Activated CD4-positive, alpha-beta T cell treated with anti-CD3 and anti-CD28 coated beads, Interleukin-2, amount 50 U/mL, for 16 hours (primary cell): ENCODE results near the gene SLC7A10.
"Not testable (repeated sequence)": the region's sequence is repeated elsewhere in the genome, so short reads cannot be mapped to it uniquely, and the experiment has no call there.

Source experiments
- DNase-seq: peaks from one replicate; pipeline ENCODE4 v3.0.0-alpha.2; 2020

Gene SLC7A10

DNA sequence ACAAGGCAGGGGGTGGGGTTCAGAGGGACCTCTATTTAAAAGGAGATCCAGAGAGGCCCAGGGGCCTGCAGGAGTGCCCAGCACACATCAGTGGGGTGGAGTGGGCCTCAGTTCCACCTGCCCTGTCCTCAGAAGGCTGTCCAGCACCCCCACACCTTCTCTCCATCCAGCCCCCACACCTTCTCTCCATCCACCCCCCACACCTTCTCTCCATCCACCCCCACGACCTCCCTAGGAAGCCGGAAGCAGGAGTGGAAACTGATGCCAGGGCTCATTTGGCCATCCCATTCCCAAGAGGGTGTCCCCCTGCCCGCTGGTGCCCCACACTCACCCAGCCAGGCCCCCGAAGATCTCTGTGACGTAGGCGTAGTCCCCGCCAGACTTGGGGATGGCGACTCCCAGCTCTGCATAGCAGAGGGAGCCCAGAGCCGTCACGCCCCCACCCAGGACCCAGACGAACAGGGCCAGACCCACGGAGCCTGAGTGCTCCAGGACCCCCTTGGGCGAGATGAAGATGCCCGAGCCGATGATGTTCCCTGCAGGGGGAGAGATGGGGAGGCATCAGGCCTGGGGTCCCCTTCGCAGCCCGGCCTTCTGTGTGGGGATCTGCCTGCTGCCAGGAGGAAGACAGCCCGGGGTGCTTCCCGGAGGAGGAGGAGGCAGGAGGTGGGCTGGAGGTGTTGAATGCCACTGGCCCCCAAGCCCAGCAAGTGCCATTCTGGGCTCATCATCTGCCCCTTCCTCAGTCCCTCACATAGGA lies 10.0 kb downstream of the SLC7A10 start:
- no peak for DNase-seq

DNA sequence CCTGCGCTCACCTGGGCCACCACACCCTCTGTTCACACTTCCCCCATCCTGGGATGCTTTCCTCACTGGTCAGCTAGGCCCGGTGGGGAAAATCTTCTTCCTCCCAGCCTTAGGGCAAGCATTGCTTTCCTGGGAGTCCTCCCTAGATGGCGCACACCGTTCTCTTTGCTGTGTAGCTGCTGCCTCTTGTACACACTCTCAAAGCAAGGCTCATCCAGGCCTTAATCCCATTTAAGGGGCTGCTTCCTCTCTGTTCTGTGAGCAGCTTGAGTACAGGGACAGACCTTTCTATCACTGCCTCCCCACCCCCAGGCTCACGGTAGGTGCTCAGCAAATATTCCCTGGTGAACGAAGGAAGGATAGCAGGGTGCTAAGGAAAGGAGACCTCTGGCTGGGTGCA lies 11.1 kb downstream of the SLC7A10 start:
- no peak for DNase-seq

DNA sequence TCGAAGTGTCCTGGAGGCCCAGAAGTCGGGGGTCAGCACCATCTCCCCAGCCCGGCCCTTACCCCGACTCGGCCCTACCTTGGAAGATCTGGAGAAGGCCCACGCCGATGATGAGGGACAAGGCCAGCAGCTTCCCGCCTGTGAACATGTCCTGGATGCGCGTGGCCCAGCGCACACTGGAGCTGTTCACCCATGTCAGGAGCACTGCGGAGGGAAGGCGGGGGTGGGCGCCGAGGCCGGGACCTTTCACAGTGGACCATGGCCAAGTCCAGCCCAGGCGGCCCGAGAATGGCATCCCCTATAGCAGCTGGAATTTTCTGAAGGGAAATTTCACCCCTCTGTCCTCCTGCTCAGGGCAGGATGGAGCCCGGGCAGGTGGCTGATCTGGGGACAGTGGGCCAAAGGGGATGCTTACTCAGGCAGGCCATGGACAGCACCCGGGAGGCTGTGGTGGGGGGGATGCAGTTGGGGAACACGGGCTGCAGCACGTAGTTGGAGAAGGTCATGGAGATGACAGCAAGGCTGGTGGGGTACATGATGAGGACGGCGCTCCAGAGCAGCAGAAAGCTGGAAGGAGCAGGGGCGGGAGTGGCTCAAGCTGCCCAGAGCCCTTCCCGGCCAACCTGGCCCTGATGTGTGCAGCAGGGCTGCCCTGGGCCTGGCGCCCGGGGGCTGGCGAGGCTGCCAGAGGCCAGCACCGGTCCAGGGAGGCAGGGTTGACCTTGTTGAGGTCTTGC lies 13.0 kb downstream of the SLC7A10 start:
- no peak for DNase-seq

DNA sequence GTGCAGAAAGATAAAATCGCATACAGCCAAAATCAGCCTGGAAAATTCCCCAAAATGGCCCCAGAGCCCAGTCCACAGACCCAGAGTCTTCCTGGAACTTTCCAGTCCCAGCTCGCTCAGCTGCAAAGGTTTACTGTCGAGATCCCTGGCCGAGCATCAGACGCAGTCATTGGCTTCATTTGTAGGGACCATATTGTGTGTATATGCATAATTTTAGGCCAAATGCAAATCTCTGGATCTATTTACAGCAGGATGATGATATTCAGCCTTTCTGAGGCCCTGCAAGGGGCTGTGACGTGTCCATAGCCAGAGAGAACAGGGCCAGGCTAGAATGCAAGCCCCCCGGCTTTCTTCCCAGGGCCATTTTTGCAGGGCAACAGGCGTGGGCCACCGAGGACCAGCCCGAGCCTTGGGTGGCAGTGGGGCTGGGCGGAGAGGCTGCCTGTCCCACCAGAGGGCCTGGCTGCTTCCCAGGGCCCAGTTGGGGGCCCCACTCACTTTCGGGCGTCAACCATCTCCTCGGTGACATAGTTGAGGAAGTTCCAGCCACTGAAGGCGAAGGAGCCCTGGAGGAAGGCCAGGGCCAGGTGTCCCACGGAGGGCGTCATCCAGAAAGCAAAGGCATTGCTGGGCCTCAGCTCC lies 13.7 kb downstream of the SLC7A10 start:
- no peak for DNase-seq

DNA sequence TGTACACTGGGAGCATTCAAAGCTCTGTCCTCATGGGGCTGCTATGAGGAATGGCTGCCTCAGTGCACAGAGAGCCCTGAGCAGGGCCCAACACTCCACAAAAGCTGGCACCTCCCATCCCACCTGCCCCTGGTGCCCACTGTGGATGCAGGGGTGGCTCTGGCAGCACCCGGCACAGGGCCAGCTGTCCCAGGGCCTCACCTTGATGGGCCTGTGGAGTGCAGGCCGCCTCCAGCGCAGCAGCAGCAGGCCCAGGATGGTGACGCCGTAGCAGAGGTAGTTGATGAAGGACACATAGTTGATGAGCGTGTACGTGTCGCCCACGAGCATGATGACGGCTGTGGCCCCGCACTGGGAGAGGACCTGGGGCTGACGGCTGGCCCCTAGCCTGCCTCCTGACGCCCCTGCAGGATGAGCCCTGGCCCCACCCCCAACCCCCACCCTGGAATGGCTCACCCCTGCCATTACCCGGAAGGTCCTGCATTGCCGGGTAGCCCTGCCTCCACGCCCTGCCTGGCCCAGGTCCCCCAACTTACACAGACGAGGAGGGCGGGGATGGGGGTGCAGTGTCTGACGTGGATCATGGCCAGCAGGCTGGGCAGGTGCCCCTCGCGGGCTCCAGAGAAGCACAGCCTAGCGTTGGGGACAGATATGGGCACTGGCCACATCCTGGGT lies 15.2 kb downstream of the SLC7A10 start:
- DNase-seq: no peak

DNA sequence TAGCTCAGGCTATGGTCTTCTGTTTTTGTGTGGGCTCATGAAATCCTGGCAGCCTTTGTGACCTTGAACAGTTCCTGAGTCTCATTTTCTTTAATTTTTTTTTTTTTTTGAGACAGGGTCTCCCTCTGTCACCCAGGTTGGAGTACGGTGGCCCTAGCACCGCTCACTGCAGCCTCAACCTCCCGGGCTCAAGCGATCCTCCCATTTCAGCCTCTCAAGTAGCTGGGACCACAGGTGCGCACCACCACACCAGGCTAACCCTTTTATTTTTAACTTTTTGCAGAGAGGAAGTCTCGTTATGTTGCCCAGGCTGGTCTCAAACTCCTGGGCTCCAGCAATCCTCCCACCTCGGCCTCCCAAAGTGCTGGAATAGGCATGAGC lies 15.8 kb downstream of the SLC7A10 start:
- DNase-seq: not testable (repeated sequence)

DNA sequence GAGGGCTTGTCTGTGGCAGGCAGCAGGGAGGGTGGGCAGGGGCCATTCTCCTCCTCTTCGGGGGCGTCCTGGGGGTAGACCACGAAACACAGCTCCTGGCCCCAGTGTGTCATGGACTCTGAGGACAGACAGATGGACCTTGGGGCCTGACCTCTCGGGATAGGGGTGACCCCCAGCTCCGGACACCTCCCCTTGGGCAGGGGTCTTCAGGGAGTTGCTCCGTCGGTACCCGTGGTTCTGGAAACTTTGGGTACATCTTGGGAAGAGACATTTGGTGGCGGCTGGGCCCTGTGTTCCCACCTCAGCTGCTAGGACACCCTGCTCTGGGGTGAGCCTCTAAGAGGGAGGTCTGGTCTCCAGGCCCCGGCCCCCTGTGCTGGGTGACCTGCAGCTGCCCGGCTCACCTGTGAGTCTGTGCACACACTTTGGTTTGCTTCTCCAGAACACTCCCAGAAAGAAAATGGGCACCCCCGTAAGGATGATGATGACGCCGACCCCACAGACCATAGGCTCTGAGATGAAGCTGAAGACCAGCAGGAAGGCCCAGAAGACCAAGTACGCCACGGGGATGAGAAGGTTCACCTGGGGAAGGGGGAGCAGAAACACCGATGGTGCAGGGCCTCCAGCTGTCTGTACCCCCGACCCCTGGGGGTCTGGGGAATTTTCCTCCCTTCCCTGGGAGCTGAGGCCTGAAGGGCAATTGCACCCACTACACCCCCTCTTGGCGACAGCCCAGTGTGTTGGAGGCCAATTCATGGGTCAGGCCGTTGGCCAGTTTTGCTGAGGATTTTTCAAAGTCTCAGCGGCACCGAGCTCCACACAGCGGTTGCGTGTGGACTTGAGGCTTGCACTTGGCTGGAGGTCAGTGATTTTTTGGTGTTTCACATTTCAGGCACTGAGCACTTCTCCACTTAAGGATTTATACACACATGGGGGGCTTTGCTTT lies 16.5 kb downstream of the SLC7A10 start:
- DNase-seq: no peak

DNA sequence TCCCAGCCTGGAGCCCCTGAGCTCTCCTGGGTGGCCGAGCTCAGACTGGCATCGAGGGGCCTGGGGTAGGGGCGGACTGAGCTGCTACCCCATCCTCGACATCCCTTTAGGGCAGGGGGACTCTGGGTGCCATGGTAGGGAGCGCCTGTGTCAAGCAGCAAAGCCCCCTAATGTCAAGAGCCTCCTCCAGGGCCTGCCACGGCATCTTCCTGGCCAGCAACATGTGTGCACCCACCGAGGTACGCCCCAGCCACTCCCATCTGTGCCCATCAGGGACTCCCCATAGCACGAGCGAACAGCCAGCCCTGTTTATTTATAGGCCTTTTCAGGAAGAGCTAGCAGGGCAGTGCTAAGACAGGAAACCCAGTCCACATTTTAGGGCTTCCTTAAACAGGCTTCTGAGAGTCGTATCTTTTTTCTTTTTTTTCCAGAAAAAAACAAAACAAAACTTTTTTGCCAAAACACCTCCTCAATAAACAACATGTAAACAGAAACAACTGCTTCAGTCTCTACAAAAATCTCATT lies 17.2 kb downstream of the SLC7A10 start:
- no peak for DNase-seq

DNA sequence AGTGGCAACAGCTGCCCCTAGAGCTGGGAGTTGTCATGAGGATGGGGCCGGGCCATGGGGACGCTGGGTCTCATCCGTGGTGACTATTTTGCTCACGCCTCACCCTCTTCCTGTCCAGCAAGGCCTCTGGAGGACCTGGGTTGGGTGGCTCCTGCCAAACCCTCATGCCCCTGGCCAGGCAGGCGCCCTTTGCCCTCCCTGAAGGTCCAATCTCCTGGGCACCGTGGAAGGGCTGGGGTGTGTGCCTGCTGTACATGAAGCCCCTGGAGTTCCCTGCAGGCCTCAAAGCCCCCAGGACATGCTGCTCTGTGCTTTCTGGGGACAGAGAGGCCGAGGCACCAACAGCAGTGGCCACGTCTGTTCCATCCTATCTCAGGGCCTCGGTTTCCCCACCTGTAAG lies 17.7 kb downstream of the SLC7A10 start:
- no peak for DNase-seq

DNA sequence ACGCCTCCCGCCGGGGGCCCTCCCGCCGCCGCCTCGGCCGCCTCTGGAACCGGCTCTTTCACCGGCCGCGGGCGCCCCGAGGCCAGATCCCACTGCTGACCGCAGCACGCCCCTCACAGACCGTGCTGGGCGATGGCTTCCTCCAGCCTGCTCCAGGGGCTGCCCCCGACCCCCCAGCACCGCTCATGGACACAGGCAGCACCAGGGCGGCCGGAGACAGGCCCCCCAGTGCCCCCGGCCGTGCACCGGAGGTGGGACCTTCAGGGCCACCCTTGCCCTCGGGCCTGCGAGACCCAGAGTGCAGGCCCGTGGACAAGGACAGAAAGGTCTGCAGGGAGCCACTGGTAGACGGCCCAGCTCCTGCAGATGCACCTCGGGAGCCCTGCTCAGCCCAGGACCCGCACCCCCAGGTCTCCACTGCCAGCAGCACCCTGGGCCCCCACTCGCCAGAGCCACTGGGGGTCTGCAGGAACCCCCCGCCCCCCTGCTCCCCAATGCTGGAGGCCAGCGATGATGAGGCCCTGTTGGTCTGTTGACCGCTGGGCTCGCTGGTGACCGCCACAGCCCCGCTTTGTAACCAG lies 18.5 kb downstream of the SLC7A10 start:
- no peak for DNase-seq

DNA sequence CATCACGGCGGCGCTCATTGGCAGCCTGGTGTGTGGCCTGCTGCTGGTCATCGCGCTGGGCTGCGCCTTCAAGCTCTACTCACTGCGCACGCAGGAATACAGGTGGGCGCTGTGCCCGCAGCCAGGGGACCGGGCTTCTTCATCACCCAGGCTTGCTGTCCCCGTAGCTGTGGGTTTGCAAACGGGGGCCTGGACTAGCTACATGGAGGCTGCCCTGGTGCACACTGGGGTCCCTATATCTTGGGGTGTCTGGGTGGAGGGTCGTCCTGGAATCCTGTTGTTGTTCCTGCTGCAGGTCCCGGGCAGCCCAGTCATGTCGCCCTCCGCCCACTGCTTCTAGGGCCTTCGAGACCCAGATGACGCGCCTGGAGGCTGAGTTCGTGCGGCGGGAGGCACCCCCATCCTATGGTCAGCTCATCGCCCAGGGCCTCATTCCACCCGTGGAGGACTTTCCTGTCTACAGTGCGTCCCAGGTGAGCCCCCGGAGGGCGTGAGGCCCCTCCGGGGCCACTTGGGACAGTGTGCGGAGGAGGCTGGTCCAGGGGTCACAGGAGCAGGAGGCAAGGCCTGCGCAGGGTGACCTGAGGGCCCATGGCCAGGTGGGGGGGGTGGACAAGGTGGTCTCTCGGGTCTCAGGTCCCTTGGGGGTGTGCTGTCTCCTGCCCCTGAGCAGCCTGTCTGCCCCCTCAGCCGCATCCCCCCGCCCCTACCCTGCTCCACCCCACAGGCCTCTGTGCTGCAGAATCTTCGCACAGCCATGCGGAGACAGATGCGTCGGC lies 19.2 kb downstream of the SLC7A10 start:
- no peak for DNase-seq

DNA sequence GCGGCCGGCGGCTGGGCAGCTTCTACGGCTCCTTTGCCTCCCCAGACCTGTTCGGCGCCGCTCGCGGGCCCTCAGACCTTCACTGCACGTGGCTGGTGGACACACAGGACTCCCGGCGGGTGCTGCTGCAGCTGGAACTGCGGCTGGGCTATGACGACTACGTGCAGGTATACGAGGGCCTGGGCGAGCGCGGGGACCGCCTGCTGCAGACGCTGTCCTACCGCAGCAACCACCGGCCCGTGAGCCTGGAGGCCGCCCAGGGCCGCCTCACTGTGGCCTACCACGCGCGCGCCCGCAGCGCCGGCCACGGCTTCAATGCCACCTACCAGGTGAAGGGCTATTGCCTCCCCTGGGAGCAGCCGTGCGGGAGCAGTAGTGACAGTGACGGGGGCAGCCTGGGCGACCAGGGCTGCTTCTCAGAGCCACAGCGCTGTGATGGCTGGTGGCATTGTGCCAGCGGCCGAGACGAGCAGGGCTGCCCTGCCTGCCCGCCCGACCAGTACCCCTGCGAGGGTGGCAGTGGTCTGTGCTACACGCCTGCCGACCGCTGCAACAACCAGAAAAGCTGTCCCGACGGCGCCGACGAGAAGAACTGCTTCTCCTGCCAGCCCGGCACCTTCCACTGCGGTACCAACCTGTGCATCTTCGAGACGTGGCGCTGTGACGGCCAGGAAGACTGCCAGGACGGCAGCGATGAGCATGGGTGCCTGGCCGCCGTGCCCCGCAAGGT lies 20.0 kb downstream of the SLC7A10 start:
- DNase-seq: no peak

DNA sequence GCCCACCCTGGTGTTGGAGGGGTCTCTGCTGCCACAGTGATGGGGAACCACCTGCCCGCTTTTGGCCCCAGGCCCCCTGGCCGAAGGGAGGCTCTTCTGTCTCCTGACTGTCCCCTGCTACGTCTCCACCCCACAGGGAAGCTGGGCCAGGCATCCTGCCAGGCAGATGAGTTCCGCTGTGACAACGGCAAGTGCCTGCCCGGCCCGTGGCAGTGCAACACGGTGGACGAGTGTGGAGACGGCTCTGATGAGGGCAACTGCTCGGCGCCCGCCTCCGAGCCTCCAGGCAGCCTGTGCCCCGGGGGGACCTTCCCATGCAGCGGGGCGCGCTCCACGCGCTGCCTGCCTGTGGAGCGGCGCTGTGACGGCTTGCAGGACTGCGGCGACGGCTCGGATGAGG lies 20.5 kb downstream of the SLC7A10 start:
- no peak for DNase-seq

DNA sequence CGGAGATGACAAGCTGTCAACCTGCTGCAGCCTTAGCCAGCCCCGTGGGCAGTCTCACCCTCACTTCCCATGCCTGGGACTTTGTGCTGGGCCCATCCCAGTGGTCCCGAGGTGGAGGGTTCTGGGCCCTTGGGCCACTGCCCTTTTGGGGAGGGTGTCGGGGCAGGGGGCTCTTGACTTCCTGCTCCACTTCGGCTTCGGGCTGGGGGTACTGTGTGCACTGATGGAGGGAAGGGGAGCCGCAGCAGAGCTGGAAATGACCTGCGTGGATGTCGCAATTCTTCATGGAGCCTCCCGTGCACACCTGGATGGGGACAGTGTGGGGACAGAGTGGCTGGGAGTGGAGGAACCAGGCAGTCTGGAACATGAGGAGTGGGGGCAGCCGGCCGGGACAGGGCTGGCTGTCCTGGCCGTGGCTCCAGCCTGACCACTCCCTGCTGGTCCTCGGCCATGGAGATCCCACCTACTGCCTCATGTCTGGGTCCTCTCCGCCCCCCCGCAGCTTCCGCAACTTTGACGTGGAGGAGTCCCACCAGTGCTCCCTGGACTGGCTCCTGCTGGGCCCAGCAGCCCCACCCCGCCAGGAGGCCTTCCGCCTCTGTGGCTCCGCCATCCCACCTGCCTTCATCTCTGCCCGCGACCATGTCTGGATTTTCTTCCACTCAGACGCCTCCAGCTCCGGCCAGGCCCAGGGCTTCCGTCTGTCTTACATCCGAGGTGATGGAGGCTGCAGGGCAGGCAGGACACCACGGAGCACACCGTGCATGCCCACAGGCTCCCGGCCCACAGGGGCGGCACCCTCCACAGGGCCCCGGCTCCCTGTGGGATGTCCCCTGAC lies 21.3 kb downstream of the SLC7A10 start:
- DNase-seq: no peak

DNA sequence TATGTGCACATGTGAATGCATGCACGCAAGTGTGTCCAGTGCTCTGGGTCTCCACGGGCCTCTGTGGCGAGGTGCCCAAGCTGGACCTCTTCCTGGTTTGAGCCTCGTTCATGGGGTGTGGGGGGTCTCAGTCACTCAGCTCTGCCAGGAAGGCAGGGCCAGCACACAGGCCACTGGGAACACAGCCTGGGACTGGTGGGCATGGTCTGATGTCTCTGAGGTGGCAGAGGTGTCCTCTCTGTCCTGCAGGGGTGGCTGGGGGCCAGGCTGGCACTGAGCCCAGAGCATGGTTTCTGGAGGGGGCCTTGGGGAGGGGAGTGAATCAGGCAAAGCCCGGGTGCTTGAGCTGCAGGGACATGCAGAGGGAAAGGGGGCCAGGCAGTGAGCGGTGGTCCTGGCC lies 22.1 kb downstream of the SLC7A10 start:
- no peak for DNase-seq

DNA sequence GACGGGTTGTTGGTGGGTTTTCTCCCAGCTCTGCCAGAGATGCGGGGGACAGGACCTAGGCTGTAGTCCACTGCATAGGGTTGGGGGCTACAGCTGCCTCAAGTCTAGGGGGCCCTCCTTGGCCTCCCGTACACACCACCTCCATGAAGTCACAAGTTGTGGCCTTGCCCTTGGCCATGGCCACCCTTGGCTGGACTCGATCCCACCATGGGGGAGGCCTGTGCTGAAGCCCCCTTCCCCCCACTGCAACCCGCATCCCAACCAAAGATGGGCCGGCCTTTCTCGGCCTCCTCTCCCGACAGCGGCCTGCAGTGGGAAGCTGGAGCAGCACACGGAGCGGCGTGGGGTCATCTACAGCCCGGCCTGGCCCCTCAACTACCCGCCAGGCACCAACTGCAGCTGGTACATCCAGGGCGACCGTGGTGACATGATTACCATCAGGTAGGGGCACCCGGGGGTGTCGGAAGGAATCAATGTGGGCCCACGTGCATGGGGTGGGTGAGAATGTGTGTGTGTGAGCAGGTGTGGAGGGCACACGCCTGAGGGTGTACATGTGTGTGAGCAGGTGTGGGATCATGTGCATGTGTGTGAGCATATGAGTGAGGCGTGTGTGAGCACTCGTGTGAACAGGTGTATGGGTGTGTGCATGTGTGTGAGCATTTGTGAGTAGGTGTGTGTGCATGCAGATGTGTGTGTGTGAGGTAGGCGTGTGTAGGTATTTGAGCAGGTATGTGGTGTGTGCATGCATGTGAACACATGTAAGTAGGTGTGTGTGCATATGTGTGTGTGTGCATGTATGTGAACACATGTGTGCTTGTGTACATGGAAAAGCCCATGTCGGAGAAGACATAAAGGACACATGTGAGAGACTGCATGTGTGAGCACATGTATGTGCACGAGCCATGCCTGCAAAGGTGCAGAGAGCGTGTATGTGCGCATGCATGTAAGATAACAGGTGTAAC lies 22.8 kb downstream of the SLC7A10 start:
- no peak for DNase-seq

DNA sequence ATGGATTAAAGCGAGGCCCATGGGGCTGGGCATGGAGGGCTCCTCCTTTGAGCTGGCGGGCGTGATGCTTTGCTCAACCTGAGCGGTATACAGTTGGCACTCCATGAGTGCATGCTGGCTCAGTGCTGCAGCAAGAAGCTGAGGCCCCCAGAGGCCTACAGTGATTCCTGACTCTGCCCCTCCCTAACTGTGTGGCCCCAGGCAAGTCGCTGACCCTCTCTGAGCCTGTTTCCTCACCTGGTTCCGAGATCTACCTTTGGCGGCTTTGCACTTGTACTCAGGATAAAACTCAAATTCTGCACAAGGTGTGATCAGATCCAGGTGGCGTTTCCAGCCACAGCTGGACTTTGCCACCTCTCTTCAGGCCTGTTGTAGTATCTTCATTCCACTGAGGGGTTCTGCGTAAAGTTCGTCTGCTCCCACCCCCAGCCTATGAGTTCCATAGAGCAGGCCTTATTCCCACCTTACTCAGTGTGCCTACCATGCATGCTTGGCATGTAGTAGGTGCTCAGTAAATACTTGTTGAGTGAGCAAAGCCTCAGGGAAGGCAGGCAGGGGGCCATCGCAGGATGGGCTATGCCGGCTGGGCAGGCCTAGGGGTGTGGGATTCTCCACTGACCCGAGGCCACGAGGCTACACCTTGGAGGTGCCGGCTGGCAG lies 23.6 kb downstream of the SLC7A10 start:
- DNase-seq: no peak
